CD4-positive, alpha-beta T cell treated with Interleukin-17A for 4 hours (primary cell): Measurements from ENCODE around the gene ARID1A.
"Not testable (repeated sequence)": the region's sequence is repeated elsewhere in the genome, so short reads cannot be mapped to it uniquely, and the experiment has no call there.

Source experiments
- DNase-seq: peaks from one replicate; pipeline ENCODE4 v3.0.0-alpha.2; 2020; ENCODE audit warnings: mixed read lengths

ARID1A gene

GRCh38 chr1:26695356-26696118 lies at the start of gene ARID1A:
Gene ARID1A, plus strand, starts transcription at chr1:26696015. Its CDS starts 389 bp downstream, at chr1:26696404.
- DNase-seq: peak; percentile 94

GRCh38 chr1:26664802-26665201 lies 31.0 kb upstream of the ARID1A start:
- DNase-seq: no peak

GRCh38 chr1:26666855-26667254 lies 29.0 kb upstream of the ARID1A start:
- no peak for DNase-seq

GRCh38 chr1:26668106-26668786 lies 27.6 kb upstream of the ARID1A start:
- DNase-seq: not testable (repeated sequence)

GRCh38 chr1:26677306-26678115 lies 18.3 kb upstream of the ARID1A start:
- DNase-seq: peak; percentile 67

GRCh38 chr1:26684763-26685508 lies 10.9 kb upstream of the ARID1A start:
- no peak for DNase-seq

GRCh38 chr1:26686795-26687194 lies 9.0 kb upstream of the ARID1A start:
- DNase-seq: no peak

GRCh38 chr1:26689504-26689903 lies 6.3 kb upstream of the ARID1A start:
- DNase-seq: no peak

- no peak for DNase-seq
These were observed 5.7 kb upstream of the ARID1A start for GRCh38 chr1:26690157-26690556.

- DNase-seq: no peak
These were observed 5.2 kb upstream of the ARID1A start for GRCh38 chr1:26690576-26691031.

GRCh38 chr1:26692211-26692792 lies 3.5 kb upstream of the ARID1A start:
- DNase-seq: peak; percentile 84

- peak; percentile 85 for DNase-seq
These were observed 2.9 kb upstream of the ARID1A start for GRCh38 chr1:26692793-26693490.

GRCh38 chr1:26693599-26694572 lies 1.9 kb upstream of the ARID1A start:
- no peak for DNase-seq

GRCh38 chr1:26694638-26695355 lies 1.0 kb upstream of the ARID1A start:
- DNase-seq: no peak

- DNase-seq: no peak
These were observed 371 bp downstream of the ARID1A start for GRCh38 chr1:26696119-26696653.

GRCh38 chr1:26696654-26697430 lies 1.0 kb downstream of the ARID1A start:
- DNase-seq: peak; percentile 68

GRCh38 chr1:26697431-26697977 lies 1.7 kb downstream of the ARID1A start:
- DNase-seq: peak; percentile 31
